Trophoblast cell (in vitro differentiated cells and primary cell): Measurements from ENCODE around the gene KHDRBS1.

Experiments used
- DNase-seq, 2 donors: peaks; one replicate each; pipeline ENCODE4 v3.0.0-alpha.2; 2016
- H2AFZ ChIP-seq: 2 replicates; pipeline ENCODE4 v1.6.1; 2013; ENCODE audit warnings: low read length, moderate library complexity, mild to moderate bottlenecking; ENCODE audit not compliant: insufficient read depth, poor library complexity
- H2AK5ac ChIP-seq: 2 replicates; pipeline ENCODE4 v1.6.1; 2013; ENCODE audit warnings: mild to moderate bottlenecking, low read length
- H2BK120ac ChIP-seq: 2 replicates; pipeline ENCODE4 v1.6.1; 2013; ENCODE audit warnings: low read length, mild to moderate bottlenecking, moderate library complexity; ENCODE audit not compliant: insufficient read depth, poor library complexity
- H2BK12ac ChIP-seq: 2 replicates; pipeline ENCODE4 v1.6.1; 2013; ENCODE audit warnings: mild to moderate bottlenecking, low read length, moderate library complexity
- H2BK5ac ChIP-seq: 2 replicates; pipeline ENCODE4 v1.6.1; 2013; ENCODE audit warnings: low read length, low read depth, moderate library complexity, mild to moderate bottlenecking; ENCODE audit not compliant: poor library complexity
- H3K14ac ChIP-seq: 2 replicates; pipeline ENCODE4 v1.6.1; 2013; ENCODE audit warnings: mild to moderate bottlenecking, low read length
- H3K18ac ChIP-seq: 2 replicates; pipeline ENCODE4 v1.6.1; 2013; ENCODE audit warnings: mild to moderate bottlenecking, low read length
- H3K23ac ChIP-seq: 2 replicates; pipeline ENCODE4 v1.6.1; 2013; ENCODE audit warnings: low read length
- H3K27ac ChIP-seq: 2 replicates; pipeline ENCODE4 v1.5.1; 2013; ENCODE audit warnings: low read depth, mild to moderate bottlenecking, inconsistent platforms, low read length, moderate library complexity
- H3K27me3 ChIP-seq: 2 replicates; pipeline ENCODE4 v1.6.1; 2013; ENCODE audit warnings: inconsistent platforms, mild to moderate bottlenecking, low read length, moderate library complexity; ENCODE audit not compliant: insufficient read depth
- H3K36me3 ChIP-seq, 2 experiments: 1 replicate in 1 of 2; 2 replicates in 1 of 2; pipeline ENCODE4 v1.6.1; 2013; ENCODE audit warnings: low read length in 2 of 2, mild to moderate bottlenecking in 2 of 2, moderate library complexity in 1 of 2; ENCODE audit not compliant: insufficient read depth in 2 of 2, control insufficient read depth in 1 of 2
- H3K4ac ChIP-seq: 2 replicates; pipeline ENCODE4 v1.6.1; 2013; ENCODE audit warnings: low read depth, mild to moderate bottlenecking, low read length, moderate library complexity
- H3K4me1 ChIP-seq, 2 experiments: 1 replicate in 1 of 2; 2 replicates in 1 of 2; pipeline ENCODE4 v1.6.1; 2013; ENCODE audit warnings: low read length in 2 of 2, mild to moderate bottlenecking in 2 of 2, moderate library complexity in 1 of 2; ENCODE audit not compliant: insufficient read depth in 2 of 2, control insufficient read depth in 1 of 2
- H3K4me2 ChIP-seq: 2 replicates; pipeline ENCODE4 v1.6.1; 2013; ENCODE audit warnings: inconsistent platforms, mild to moderate bottlenecking, low read length, moderate library complexity
- H3K4me3 ChIP-seq: 2 replicates; pipeline ENCODE4 v1.5.1; 2013; ENCODE audit warnings: mild to moderate bottlenecking, low read depth, low read length, inconsistent platforms
- H3K79me1 ChIP-seq: one replicate; pipeline ENCODE4 v1.6.1; 2013; ENCODE audit warnings: low read length
- H3K79me2 ChIP-seq: 2 replicates; pipeline ENCODE4 v1.6.1; 2013; ENCODE audit warnings: low read length, mild to moderate bottlenecking; ENCODE audit not compliant: control insufficient read depth, insufficient read depth, poor library complexity
- H3K9ac ChIP-seq: 2 replicates; pipeline ENCODE4 v1.6.1; 2013; ENCODE audit warnings: mild to moderate bottlenecking, low read length
- H3K9me3 ChIP-seq: 2 replicates; pipeline ENCODE4 v1.6.1; 2013; ENCODE audit warnings: low read depth, mild to moderate bottlenecking, control low read depth, inconsistent platforms, low read length; ENCODE audit not compliant: insufficient read depth
- H4K12ac ChIP-seq: 2 replicates; pipeline ENCODE4 v1.6.1; 2013; ENCODE audit warnings: low read depth, mild to moderate bottlenecking, low read length, moderate library complexity
- H4K8ac ChIP-seq: 2 replicates; pipeline ENCODE4 v1.6.1; 2013; ENCODE audit warnings: low read depth, mild to moderate bottlenecking, low read length, moderate library complexity
- H4K91ac ChIP-seq: one replicate; pipeline ENCODE4 v1.6.1; 2013; ENCODE audit warnings: low read depth, mild to moderate bottlenecking, low read length, moderate library complexity
- WGBS: extraction: QIAGEN DNeasy Blood & Tissue Kit; methylation state at CpG from one replicate; pipeline ENCODE4 v1.1.7; 2013; ENCODE audit warnings: missing lambda C conversion rate; ENCODE audit not compliant: insufficient read length, insufficient coverage; ENCODE audit errors: extremely low coverage; 5-methylcytosine and 5-hydroxymethylcytosine counted together

The KHDRBS1 gene

GRCh38 chr1:31984419-31985347, 29.0 kb upstream of the KHDRBS1 start:
- no CpG with 5 or more reads among the region's 6 CpGs for WGBS
- H2BK120ac ChIP-seq = no peak overlapping the region
- H4K12ac ChIP-seq = no peak overlapping the region
- H2BK12ac ChIP-seq = no peak overlapping the region
- no peak overlapping the region for H2BK5ac ChIP-seq
- no peak overlapping the region for H3K27ac ChIP-seq
- no peak for DNase-seq
- H3K4me3 ChIP-seq = no peak overlapping the region
- H3K79me2 ChIP-seq = no peaks in the 10 kb centered on the region
- no peak overlapping the region for H2AK5ac ChIP-seq
- H3K9ac ChIP-seq = no peak overlapping the region
- H2AFZ ChIP-seq = no peak overlapping the region
- H3K36me3 ChIP-seq = no peaks in the 10 kb centered on the region
- no peak overlapping the region for H3K23ac ChIP-seq
- H3K4ac ChIP-seq = no peak overlapping the region
- H3K79me1 ChIP-seq = no peaks in the 10 kb centered on the region
- H3K9me3 ChIP-seq = no peaks in the 10 kb centered on the region
- H4K91ac ChIP-seq = no peak overlapping the region
- no peak overlapping the region for H4K8ac ChIP-seq
- no peak overlapping the region for H3K18ac ChIP-seq
- H3K27me3 ChIP-seq = no peaks in the 10 kb centered on the region
- no peak overlapping the region for H3K4me2 ChIP-seq
- H3K4me1 ChIP-seq = peaks cover 0 to 3% of the 10 kb centered on the region in 2 experiments
- H3K14ac ChIP-seq = no peak overlapping the region

GRCh38 chr1:31985430-31985829, 28.2 kb upstream of the KHDRBS1 start:
- H3K36me3 ChIP-seq = no peaks in the 10 kb centered on the region
- no peak overlapping the region for H2AK5ac ChIP-seq
- H2BK5ac ChIP-seq = no peak overlapping the region
- no peak overlapping the region for H2BK120ac ChIP-seq
- H3K79me2 ChIP-seq = no peaks in the 10 kb centered on the region
- no peak overlapping the region for H3K9ac ChIP-seq
- no peak overlapping the region for H3K14ac ChIP-seq
- WGBS = no CpG with 5 or more reads among the region's 4 CpGs
- no peak overlapping the region for H4K8ac ChIP-seq
- no peak for DNase-seq
- H3K4me2 ChIP-seq = no peak overlapping the region
- no peak overlapping the region for H3K27ac ChIP-seq
- H3K4me1 ChIP-seq = peaks cover 0 to 3% of the 10 kb centered on the region in 2 experiments
- H3K79me1 ChIP-seq = no peaks in the 10 kb centered on the region
- H3K9me3 ChIP-seq = no peaks in the 10 kb centered on the region
- H2AFZ ChIP-seq = no peak overlapping the region
- H3K4me3 ChIP-seq = no peak overlapping the region
- H3K23ac ChIP-seq = no peak overlapping the region
- H3K18ac ChIP-seq = no peak overlapping the region
- no peak overlapping the region for H4K91ac ChIP-seq
- H3K27me3 ChIP-seq = no peaks in the 10 kb centered on the region
- H3K4ac ChIP-seq = no peak overlapping the region
- no peak overlapping the region for H4K12ac ChIP-seq
- no peak overlapping the region for H2BK12ac ChIP-seq

- Histone ChIP-seq H3K4me1 (no peaks in the 10 kb centered on the region), H3K18ac (no peak overlapping the region), H4K12ac (no peak overlapping the region), H3K9ac (no peak overlapping the region), H3K4ac (no peak overlapping the region), H3K79me1 (no peaks in the 10 kb centered on the region), H3K4me2 (no peak overlapping the region), H3K14ac (no peak overlapping the region), H4K8ac (no peak overlapping the region), H2BK5ac (no peak overlapping the region), H3K23ac (no peak overlapping the region), H3K4me3 (no peak overlapping the region), H3K27ac (no peak overlapping the region), H3K27me3 (no peaks in the 10 kb centered on the region), H4K91ac (no peak overlapping the region), H3K79me2 (no peaks in the 10 kb centered on the region), H2AFZ (no peak overlapping the region), H3K36me3 (no peaks in the 10 kb centered on the region), H3K9me3 (no peaks in the 10 kb centered on the region), H2BK12ac (no peak overlapping the region), H2AK5ac (no peak overlapping the region), H2BK120ac (no peak overlapping the region)
- DNase-seq = no peak
- WGBS = no CpG with 5 or more reads among the region's 9 CpGs
These were observed 26.5 kb upstream of the KHDRBS1 start for GRCh38 chr1:31987135-31987619.

GRCh38 chr1:31989964-31990363, 23.7 kb upstream of the KHDRBS1 start:
- H3K36me3 ChIP-seq = no peaks in the 10 kb centered on the region
- H3K27ac ChIP-seq = no peak overlapping the region
- H3K4me2 ChIP-seq = no peak overlapping the region
- no peak overlapping the region for H3K14ac ChIP-seq
- no peak overlapping the region for H3K4ac ChIP-seq
- H3K79me1 ChIP-seq = no peaks in the 10 kb centered on the region
- no peak overlapping the region for H4K91ac ChIP-seq
- no peak for DNase-seq
- no peak overlapping the region for H4K12ac ChIP-seq
- no peak overlapping the region for H3K18ac ChIP-seq
- H2AFZ ChIP-seq = no peak overlapping the region
- no peak overlapping the region for H2BK12ac ChIP-seq
- H3K9ac ChIP-seq = no peak overlapping the region
- no peak overlapping the region for H4K8ac ChIP-seq
- no CpG with 5 or more reads among the region's 3 CpGs for WGBS
- H3K23ac ChIP-seq = no peak overlapping the region
- no peak overlapping the region for H2AK5ac ChIP-seq
- H2BK5ac ChIP-seq = no peak overlapping the region
- no peaks in the 10 kb centered on the region for H3K27me3 ChIP-seq
- H3K4me3 ChIP-seq = no peak overlapping the region
- no peaks in the 10 kb centered on the region for H3K79me2 ChIP-seq
- no peaks in the 10 kb centered on the region for H3K9me3 ChIP-seq
- no peak overlapping the region for H2BK120ac ChIP-seq
- H3K4me1 ChIP-seq = no peaks in the 10 kb centered on the region
